Breast epithelium (tissue), 4 donors: ENCODE measurements around the gene JAKMIP2. TPM values are rescaled to one million over a fixed set of nuclear protein-coding genes. Genes with fewer than 3 reads are reported as not detected.
A peak's percentile ranks its signal among the peaks of the same experiment; 100 is the strongest.

ENCODE experiments used
- DNase-seq, 2 donors: peaks; one replicate each; pipeline ENCODE4 v3.0.0-alpha.2; 2019; ENCODE audit warnings: low spot score in 2 of 2
- H3K27ac ChIP-seq, 2 donors: fragments of 200-600 bp; sonication (generic) in 1 of 2; one replicate each; pipeline ENCODE4 v1.5.1; 2016 to 2019; ENCODE audit warnings: mild to moderate bottlenecking in 1 of 2
- H3K27me3 ChIP-seq, 2 donors: fragments of 200-600 bp; sonication (generic) in 1 of 2; one replicate each; pipeline versions ENCODE4 v1.5.1 to v1.6.0; 2017 to 2019; ENCODE audit warnings: control low read depth in 1 of 2, mild to moderate bottlenecking in 1 of 2
- H3K36me3 ChIP-seq: fragments of 200-600 bp; one replicate; pipeline ENCODE4 v1.5.1; 2019
- H3K4me1 ChIP-seq, 2 donors: fragments of 200-600 bp; sonication (generic); one replicate each; pipeline ENCODE4 v1.5.1; 2016 to 2019; ENCODE audit warnings: control low read depth in 1 of 2
- H3K4me3 ChIP-seq, 3 donors: fragments of 200-600 bp; sonication (generic); 1 replicate in 2 of 3; 2 replicates in 1 of 3; pipeline ENCODE4 v1.5.1; 2016 to 2019; ENCODE audit warnings: mild to moderate bottlenecking in 3 of 3, moderate library complexity in 2 of 3
- H3K9me3 ChIP-seq, 2 donors: fragments of 200-600 bp; sonication (generic) in 1 of 2; one replicate each; pipeline ENCODE4 v1.5.1; 2016 to 2019; ENCODE audit warnings: control low read depth in 1 of 2
- CTCF ChIP-seq, 3 donors: fragments of 450-650 bp; IDR thresholded peaks; one replicate each; pipeline ENCODE4 v1.5.1; 2016 to 2017; ENCODE audit warnings: antibody characterized with exemption in 3 of 3, mild to moderate bottlenecking in 3 of 3, moderate library complexity in 3 of 3
- POLR2A ChIP-seq: fragments of 450-650 bp; IDR thresholded peaks from one replicate; pipeline ENCODE4 v1.6.1; 2016; ENCODE audit warnings: antibody characterized with exemption, mild to moderate bottlenecking, moderate library complexity
- POLR2AphosphoS5 ChIP-seq, 3 donors: sonication (generic); formaldehyde crosslinking; IDR thresholded peaks; one replicate each; pipeline ENCODE4 v1.6.1; 2017; ENCODE audit warnings: antibody characterized with exemption in 3 of 3
- intact Hi-C: fragments of 100-400 bp; cut with DNase I; formaldehyde crosslinking; loops from one replicate; pipeline ENCODE4 v1.15.1; 2023; ENCODE audit warnings: low total_unique reads
- total RNA-seq, 3 donors: library from RNA; depleted of rRNA; stranded (reverse); fragments of >200 nt; gene quantifications; one replicate each; pipeline ENCODE4 v1.1.0, GENCODE V29; 2016

The JAKMIP2 gene
- total RNA-seq, 3 donors from 2014 or later: under 0.01 to 0.73 (median 0.64) TPM

GRCh38 chr5:147633173-147633572, 149.4 kb downstream of the JAKMIP2 start:
- Histone ChIP-seq H3K36me3 (no peaks in the 10 kb centered on the region), H3K9me3 (no peaks in the 10 kb centered on the region), H3K4me1 (no peaks in the 10 kb centered on the region), H3K4me3 (no peak overlapping the region), H3K27ac (no peak overlapping the region), H3K27me3 (no peaks in the 10 kb centered on the region)
- intact Hi-C loops: no loop called here
- no peak for TF ChIP-seq POLR2AphosphoS5 (IDR thresholded peaks at IDR 0.05)
- DNase-seq: no peak

- Histone ChIP-seq H3K27me3 (no peaks in the 10 kb centered on the region), H3K27ac (no peak overlapping the region), H3K9me3 (no peaks in the 10 kb centered on the region), H3K4me1 (no peaks in the 10 kb centered on the region), H3K36me3 (no peaks in the 10 kb centered on the region), H3K4me3 (no peak overlapping the region)
- intact Hi-C loops: no loop called here
- DNase-seq: no peak
- TF ChIP-seq POLR2AphosphoS5 (IDR thresholded peaks at IDR 0.05) (no peak), POLR2A (no peak), CTCF (IDR thresholded peaks at IDR 0.05) (no peak)
Measured at GRCh38 chr5:147631428-147632003, 151.0 kb downstream of the JAKMIP2 start.

- TF ChIP-seq CTCF (IDR thresholded peaks at IDR 0.05) (no peak), POLR2A (no peak), POLR2AphosphoS5 (IDR thresholded peaks at IDR 0.05) (no peak)
- DNase-seq: no peak
- intact Hi-C loops: no loop called here
Measured at GRCh38 chr5:147629196-147629595, 153.3 kb downstream of the JAKMIP2 start.

GRCh38 chr5:147628058-147628895, 154.3 kb downstream of the JAKMIP2 start:
- Histone ChIP-seq H3K4me3 (no peak overlapping the region), H3K36me3 (no peaks in the 10 kb centered on the region), H3K27me3 (no peaks in the 10 kb centered on the region), H3K9me3 (no peaks in the 10 kb centered on the region), H3K27ac (no peak overlapping the region), H3K4me1 (no peaks in the 10 kb centered on the region)
- TF ChIP-seq POLR2AphosphoS5 (IDR thresholded peaks at IDR 0.05): no peak
- TF ChIP-seq CTCF (IDR thresholded peaks at IDR 0.05): peak; percentile 33 to 76 (median 62)
- intact Hi-C loops: no loop called here
- DNase-seq: peak in 1 of 2 donors; percentile 35

More at GRCh38 chr5:147629196-147629595, 153.3 kb downstream of the JAKMIP2 start:
- H3K36me3 ChIP-seq: no peaks in the 10 kb centered on the region
- H3K9me3 ChIP-seq: no peaks in the 10 kb centered on the region
- H3K4me1 ChIP-seq: no peaks in the 10 kb centered on the region
- H3K27me3 ChIP-seq: no peaks in the 10 kb centered on the region
- H3K27ac ChIP-seq: no peak overlapping the region
- H3K4me3 ChIP-seq: no peak overlapping the region

- H3K4me1 ChIP-seq: no peaks in the 10 kb centered on the region
- no peaks in the 10 kb centered on the region for H3K27me3 ChIP-seq
- intact Hi-C loops: no loop called here
- H3K9me3 ChIP-seq: no peaks in the 10 kb centered on the region
- H3K4me3 ChIP-seq: no peak overlapping the region
- TF ChIP-seq POLR2A (no peak), POLR2AphosphoS5 (IDR thresholded peaks at IDR 0.05) (no peak), CTCF (IDR thresholded peaks at IDR 0.05) (no peak)
- no peaks in the 10 kb centered on the region for H3K36me3 ChIP-seq
- no peak overlapping the region for H3K27ac ChIP-seq
- DNase-seq: no peak
Measured at GRCh38 chr5:147626464-147626863, 156.1 kb downstream of the JAKMIP2 start.
